ENCODE data around the gene DBH.
"Not testable (repeated sequence)": the region's sequence is repeated elsewhere in the genome, so short reads cannot be mapped to it uniquely, and the experiment has no call there.

DBH gene

DNA sequence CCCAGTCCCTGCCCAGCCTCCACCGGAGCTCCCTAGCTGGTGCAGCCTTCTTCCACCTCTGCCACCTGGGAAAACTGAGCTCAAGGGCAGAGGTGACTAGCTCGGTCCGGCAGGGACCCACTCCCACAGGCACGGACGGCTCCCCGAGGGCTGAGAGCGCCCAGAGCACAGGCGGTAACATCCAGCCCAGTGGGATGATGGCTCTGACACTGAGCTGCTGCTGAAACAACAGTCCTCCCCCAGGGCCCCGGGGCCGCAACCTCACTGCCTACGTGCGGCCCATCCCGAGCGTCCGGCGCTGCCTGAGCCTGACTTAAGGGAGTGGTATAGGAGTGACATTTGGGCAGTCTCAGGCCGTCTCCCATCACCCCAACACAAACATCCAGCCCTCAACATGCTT is 30.7 kb upstream of the DBH start:
- DNase-seq, result no peak

DNA sequence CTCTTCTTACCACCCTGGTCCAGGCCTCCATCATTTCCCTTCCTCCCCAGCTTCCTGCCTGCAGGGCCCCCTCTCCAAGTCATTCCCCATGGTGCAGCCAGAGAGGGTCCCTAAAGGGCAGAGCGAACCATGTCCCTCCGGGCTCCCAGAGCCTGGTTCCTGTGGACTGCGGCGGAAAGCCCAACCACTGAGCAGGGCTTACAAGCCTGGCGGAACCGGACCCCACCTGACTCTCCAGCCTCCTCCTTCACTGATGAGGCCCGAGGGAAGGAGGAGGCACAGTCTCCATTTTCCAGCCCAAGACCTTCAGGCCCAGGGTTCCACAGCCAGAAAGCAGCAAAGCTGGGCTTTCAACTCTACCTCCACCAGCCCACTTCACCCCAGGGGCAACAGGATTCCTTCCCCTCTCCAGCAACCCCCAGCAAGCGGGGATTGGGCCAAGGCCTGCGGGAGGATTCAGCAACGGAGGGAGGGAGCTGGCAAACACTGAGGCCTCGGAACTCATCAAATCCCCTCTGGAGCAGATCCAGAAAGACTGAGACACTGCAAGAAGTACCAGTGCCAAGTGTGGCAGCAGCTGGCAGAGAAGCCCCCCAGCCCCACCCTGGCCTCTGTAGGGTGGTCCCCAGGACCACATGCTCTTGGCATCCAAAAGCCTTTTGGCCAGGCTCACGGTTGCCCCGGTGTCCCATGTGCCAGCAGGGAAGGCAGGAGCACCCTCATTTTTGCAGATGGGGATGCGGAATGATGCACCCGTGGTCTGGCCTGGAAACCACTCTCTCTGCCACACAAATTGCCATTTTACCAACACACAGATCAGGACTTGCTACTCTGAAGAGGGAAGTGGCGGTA is 30.1 kb upstream of the DBH start:
- DNase-seq, result no peak

DNA sequence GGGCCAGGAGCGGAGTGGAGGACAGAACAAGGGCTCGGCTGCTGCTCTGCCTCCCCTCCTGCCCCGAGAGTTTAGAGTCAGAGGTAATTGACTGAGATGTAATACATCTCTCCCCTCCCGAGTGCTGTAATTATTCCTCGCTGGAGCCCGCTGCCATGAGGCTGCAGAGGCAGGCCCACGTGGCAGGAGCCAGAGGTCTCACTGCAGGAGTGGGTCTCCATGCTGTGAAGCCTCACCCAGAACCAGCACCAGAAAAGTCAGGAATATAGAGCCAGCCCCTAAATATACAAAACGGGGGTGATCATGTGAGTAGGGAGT is 29.5 kb upstream of the DBH start:
- DNase-seq, result no peak

DNA sequence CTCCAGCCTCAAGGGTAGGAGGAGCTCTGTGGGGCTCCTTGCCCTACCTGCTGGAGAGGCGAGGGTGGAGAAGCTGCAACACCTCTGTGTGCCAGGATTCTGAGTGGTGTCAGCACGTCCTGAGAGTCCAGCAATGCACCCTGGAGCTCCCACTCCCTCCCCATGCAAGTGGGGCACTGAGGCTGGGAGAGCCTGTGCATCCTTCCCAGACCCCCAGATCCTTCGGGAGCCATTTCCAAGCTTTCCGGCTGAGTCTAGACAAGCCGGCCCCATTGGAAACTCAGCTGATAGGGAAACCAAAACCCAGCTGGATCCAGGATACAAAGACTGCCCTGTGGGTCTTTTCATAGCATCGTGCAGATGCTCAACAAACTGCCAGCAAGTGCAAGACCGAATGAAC is 28.8 kb upstream of the DBH start:
- DNase-seq, result no peak

DNA sequence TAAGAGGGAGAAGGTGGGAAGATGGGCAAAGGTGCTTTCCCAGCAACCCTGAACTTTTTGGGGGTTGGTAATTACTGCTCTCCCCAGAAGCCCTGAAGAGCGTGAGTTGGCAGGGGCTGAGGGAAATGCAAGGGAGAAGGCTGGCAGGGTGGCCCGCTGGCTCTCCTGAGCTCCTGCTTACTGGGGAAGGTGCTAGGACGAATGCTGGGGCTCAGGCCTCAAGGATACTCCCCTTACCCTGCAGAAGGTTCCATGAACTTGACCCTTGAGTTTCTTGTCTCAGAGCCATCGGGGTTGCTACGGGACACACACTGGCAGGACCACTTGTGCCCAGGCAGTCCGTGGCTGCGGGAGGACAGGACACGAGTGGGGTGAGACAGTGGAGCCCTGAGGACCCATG is 28.2 kb upstream of the DBH start:
- no peak for DNase-seq

DNA sequence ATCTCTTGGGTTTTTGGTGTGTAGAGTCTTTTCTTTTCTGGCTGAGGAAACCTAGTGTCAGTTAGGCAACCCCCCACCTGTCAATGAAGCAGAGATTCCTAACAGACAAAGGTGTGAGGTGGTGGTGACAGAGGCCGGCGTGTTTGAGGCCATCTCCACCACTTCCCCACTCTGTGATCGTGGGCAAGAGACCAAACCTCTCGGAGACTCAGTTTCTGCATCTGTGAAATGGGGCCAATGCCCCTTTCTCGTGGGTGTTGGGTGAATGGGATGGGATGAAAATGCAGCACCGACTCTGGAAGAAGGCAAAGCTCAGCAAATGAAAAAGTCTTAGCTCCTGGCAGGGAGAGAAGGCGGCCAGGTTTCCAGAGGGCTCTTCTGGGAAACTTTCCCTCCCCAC is 27.8 kb upstream of the DBH start:
- no peak for DNase-seq

- no peak for DNase-seq
These were observed 27.3 kb upstream of the DBH start for GRCh38 chr9:133608889-133609288.

DNA sequence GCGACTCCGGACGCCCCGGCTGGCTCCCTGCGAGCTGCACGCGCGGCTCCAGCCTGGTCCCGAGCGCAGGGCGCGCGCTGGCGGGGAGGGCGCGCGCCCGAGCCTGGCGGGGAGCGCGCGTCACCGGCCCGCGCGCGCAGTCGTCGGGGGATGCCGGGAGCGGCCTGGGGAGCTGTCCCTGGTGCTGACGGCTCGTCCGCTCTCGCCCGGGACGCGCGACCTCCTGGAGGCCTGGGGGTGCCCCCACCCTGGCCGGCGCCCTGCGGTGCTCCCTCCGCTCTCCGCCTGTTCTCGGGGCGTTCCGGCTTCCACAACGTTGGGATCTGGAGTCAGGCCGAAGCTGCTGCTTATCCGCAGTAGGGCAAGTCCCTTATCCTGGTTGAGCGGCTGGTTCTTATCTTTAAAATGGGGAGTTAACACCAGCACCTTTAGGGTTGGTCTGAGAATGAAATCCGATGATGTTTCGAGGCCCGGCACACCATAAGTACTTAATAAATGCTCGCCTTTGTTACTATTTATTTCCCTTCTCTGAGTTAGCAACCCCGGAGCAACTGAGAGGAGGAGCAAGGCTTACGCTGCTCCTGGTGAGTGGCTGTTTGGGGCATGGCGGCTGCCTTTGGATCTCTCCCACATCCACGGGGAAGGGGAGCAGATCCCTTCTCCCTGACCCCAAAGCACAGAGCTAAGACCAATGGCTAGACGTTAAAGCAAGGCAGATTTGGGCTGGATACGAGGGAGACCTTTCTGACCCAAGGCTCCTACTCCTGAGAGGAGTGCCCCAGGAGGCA is 26.7 kb upstream of the DBH start, which contains the start of gene FAM163B:
Gene FAM163B, minus strand, starts transcription at position 79 of the 788 bp plus-strand sequence. CDS start 29,166 bp downstream, outside the sequence.
- DNase-seq, result peak; percentile 85

DNA sequence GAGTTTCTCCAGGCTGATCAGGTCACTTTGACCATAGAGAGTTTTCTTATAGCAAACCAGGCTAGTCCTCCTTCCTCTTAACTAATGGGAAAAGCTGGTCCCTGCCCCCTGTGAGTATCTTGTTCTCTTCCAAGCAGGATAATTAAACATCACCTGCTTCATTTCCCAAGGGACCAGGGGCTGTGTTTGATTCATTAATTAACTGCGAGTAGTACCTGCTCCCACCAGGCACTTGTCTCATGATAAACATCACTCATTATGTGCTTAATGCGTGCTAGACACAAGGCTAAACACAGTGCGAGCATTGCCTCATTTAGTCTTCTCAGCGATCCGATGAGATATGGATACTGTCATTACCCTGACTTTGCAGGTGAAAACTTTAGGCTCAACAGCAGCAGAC is 25.3 kb upstream of the DBH start:
- no peak for DNase-seq

DNA sequence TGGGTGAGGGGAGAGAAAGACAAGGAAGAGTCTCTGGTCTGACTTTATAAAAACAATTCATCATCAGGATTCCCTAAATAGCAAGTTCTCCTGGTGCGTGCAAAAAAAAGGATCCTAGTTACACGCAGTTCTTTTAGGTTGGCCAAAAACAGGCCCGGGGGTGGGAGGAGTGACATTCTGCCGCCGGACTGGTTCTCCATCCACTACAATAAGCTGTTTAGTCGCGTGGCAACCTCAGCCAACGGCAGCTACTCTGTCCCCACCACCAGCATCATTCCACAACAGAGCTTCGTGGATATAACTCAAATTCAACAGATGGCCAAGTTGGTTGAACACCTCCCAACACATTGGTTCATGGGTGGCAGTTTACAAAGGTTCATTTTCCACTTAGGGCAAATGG is 24.1 kb upstream of the DBH start:
- DNase-seq, result no peak

DNA sequence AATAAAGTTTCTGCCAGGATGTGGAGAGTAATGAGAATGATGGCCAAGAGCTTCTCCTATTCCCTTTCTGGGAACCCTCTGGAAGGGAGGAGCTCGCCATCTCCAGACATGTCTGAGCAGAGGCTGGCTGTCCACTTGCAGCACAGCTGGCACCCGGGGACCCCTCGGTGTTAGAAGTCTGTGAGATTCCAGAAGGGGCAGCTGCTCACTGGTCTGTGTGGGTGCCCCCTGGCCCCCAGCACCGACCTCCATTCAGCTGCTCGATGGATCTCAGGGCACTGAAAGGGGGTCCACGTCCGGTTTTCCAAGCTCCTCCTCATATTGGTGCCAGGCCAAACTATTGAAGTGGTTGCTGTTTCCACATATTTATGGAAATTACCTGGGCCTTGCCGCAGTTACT is 23.3 kb upstream of the DBH start:
- DNase-seq, result no peak

- DNase-seq, result no peak
These were observed 22.7 kb upstream of the DBH start for GRCh38 chr9:133613432-133613831.

- no peak for DNase-seq
These were observed 22.1 kb upstream of the DBH start for GRCh38 chr9:133614056-133614455.

GRCh38 chr9:133614678-133615077 is 21.5 kb upstream of the DBH start:
- no peak for DNase-seq

GRCh38 chr9:133615186-133615585 is 21.0 kb upstream of the DBH start:
- peak; percentile 70 for DNase-seq

- DNase-seq, result no peak
These were observed 20.5 kb upstream of the DBH start for GRCh38 chr9:133615606-133616188.

- no peak for DNase-seq
These were observed 19.3 kb upstream of the DBH start for GRCh38 chr9:133616643-133617405.

DNA sequence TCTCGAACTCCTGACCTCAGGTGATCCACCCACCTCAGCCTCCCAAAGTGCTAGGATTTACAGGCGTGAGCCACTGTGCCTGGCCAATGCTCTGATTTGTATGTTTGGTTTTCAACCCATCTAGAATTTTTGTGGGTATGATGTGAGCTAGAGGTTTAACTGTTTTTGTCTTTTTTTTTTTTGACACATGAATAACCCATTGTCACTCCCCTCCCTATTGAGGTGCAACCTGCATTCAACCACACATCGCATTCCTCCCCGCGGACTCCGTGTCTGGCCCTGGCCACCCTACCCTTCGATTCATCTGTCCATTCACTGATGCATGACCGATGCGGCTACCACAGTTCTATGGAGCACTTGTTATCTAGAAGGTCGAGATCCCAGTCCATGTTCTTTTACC is 17.4 kb upstream of the DBH start:
- no peak for DNase-seq

- DNase-seq, result no peak
These were observed 16.4 kb upstream of the DBH start for GRCh38 chr9:133619791-133620190.

GRCh38 chr9:133621725-133622267 is 14.4 kb upstream of the DBH start:
- DNase-seq, result no peak

GRCh38 chr9:133622555-133622954 is 13.6 kb upstream of the DBH start:
- DNase-seq, result no peak

GRCh38 chr9:133626008-133626407 is 10.2 kb upstream of the DBH start:
- DNase-seq, result not testable (repeated sequence)

DNA sequence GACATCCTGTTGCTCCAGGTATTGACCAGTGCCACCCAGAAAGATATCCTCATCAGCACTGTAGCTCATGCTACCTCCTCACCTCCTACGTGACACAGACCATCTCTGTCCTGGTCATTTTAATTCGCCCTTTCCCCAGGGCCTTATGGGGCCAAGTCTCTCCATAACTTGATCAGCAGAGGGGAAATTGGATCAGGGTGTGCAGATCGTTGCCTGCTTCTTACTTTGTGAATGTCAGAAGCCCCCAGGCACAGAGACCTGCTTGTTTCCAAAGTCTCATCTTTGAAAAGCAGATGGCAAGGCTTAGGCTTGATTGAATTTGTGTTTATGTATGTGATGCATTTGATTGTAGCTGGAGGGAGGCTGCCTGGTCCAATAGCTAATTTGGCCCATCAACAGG is 8.8 kb upstream of the DBH start:
- DNase-seq, result no peak
